ENCODE measurements around the gene GTF2A2.

Gene GTF2A2

DNA sequence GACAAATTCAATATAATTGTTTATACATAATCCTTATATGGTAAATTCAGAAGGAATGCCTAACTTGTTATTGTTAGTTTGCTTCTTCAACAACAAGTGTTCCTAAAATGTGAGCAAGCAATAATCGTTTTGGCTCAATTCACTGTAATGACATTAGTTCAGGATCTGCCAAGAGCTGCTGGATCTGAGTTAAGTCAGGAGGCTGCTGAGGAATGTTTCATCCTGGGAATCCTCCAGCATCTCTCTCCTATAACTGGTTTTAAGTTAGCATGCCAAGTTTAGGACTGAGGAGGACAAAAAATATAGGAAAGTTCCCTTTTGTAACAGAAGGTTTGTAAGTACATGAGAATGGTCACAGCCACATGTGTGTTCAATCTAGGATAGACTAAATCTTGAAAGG, 4.9 kb upstream of the GTF2A2 start:
- H3K27me3 ChIP-seq, result no peaks in the 10 kb centered on the region
- H3K4me1 ChIP-seq, result peaks cover 0 to 4% (median 0%) of the 10 kb centered on the region in 4 donors
- no peaks in the 10 kb centered on the region for H3K9me3 ChIP-seq
- no peak for DNase-seq
- no peak overlapping the region for H3K27ac ChIP-seq
- H3K4me3 ChIP-seq, result no peak overlapping the region
- intact Hi-C loops (cut with DNase I; ENCODE audit: low total_unique reads), result loop anchor here (5.0 kb wide), 1 partner anchor 670 kb away; no protein-coding TSS in a partner anchor
- TF ChIP-seq, protein P1, sequence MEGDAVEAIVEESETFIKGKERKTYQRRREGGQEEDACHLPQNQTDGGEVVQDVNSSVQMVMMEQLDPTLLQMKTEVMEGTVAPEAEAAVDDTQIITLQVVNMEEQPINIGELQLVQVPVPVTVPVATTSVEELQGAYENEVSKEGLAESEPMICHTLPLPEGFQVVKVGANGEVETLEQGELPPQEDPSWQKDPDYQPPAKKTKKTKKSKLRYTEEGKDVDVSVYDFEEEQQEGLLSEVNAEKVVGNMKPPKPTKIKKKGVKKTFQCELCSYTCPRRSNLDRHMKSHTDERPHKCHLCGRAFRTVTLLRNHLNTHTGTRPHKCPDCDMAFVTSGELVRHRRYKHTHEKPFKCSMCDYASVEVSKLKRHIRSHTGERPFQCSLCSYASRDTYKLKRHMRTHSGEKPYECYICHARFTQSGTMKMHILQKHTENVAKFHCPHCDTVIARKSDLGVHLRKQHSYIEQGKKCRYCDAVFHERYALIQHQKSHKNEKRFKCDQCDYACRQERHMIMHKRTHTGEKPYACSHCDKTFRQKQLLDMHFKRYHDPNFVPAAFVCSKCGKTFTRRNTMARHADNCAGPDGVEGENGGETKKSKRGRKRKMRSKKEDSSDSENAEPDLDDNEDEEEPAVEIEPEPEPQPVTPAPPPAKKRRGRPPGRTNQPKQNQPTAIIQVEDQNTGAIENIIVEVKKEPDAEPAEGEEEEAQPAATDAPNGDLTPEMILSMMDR (IDR thresholded peaks at IDR 0.05), result no peak
- peaks cover 36 to 55% (median 39%) of the 10 kb centered on the region in 3 donors for H3K36me3 ChIP-seq

DNA sequence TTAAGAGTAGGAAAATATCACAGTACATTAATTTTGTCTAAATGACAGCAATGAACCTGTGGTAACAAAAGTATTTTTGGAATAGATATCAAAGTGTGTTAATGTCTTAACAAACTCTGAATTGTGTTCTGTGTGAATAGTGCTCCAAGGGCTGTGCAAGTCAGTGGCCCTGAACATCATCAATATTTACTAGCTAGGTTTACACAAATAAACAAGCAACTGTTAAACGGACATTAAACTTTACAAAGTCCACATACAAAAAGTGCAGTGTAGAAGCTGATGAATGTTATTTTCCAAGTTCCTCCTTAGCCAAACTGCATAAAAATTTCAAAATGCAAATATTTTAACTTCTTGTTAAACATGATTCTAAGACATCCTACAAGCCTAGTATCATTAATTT, 2.1 kb upstream of the GTF2A2 start:
- Histone ChIP-seq H3K4me3 (no peak overlapping the region), H3K27ac (no peak overlapping the region), H3K36me3 (peaks cover 12 to 44% (median 22%) of the 10 kb centered on the region in 3 donors), H3K27me3 (no peaks in the 10 kb centered on the region), H3K9me3 (no peaks in the 10 kb centered on the region), H3K4me1 (peaks cover 0 to 26% (median 15%) of the 10 kb centered on the region in 4 donors)
- intact Hi-C loops (cut with DNase I; ENCODE audit: low total_unique reads), result no loop called here
- TF ChIP-seq, protein P1 (IDR thresholded peaks at IDR 0.05), result no peak
- DNase-seq, result no peak

DNA sequence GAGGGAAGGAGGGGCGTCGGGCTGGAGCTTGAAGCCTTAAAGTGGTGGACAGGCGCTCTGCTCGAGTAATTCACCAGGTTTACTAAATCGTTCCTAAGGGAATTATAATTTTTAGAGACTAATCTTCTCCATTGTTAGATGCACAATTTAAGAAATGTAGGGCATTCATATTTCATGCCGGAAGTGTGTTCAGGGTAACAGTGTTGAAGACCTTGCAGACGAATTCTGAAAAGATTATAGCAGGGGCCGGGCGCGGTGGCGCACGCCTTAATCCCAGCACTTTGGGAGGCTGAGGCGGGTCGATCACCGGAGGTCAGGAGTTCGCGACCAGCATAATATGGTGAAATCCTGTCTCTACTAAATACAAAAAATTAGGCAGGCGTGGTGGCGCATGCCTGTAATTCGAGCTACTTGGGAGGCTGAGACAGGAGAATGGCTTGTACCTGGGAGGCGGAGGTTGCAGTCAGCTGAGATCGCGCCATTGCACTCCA, 365 bp upstream of the GTF2A2 start:
- Histone ChIP-seq H3K4me3 (peak overlapping the region; percentile 92 to 97), H3K9me3 (no peaks in the 10 kb centered on the region), H3K27me3 (no peaks in the 10 kb centered on the region), H3K4me1 (peaks cover 0 to 26% (median 15%) of the 10 kb centered on the region in 4 donors), H3K27ac (peak overlapping the region; percentile 83 to 86), H3K36me3 (peaks cover 8 to 28% (median 13%) of the 10 kb centered on the region in 3 donors)
- intact Hi-C loops (cut with DNase I; ENCODE audit: low total_unique reads), result no loop called here
- TF ChIP-seq, protein P1 (IDR thresholded peaks at IDR 0.05), result no peak
- DNase-seq, result no peak

DNA sequence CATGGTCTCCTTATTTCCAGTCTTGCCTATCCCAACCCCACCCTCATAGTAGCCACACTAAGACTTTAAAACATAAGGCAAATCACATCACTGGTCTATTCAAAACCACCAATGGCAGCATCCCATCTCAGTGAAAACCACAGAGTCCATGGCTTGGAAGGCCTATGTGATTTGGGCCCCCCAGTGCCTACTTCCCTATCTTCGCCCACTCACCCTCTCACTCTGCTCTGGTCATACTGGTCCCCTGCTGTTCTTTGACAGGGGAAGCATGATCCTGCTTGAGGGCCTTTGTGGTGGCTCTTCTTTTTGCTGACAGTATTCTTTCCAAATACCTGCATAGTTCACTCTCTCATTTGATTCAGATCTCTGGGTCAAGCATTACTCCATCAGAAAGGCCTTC, 3.3 kb downstream of the GTF2A2 start:
- intact Hi-C loops (cut with DNase I; ENCODE audit: low total_unique reads), result no loop called here
- TF ChIP-seq, protein P1 (IDR thresholded peaks at IDR 0.05), result no peak
- Histone ChIP-seq H3K4me3 (no peak overlapping the region), H3K27me3 (no peaks in the 10 kb centered on the region), H3K9me3 (no peaks in the 10 kb centered on the region), H3K4me1 (peaks cover 0 to 26% (median 15%) of the 10 kb centered on the region in 4 donors), H3K27ac (no peak overlapping the region), H3K36me3 (peaks cover 17 to 44% (median 19%) of the 10 kb centered on the region in 3 donors)
- no peak for DNase-seq

DNA sequence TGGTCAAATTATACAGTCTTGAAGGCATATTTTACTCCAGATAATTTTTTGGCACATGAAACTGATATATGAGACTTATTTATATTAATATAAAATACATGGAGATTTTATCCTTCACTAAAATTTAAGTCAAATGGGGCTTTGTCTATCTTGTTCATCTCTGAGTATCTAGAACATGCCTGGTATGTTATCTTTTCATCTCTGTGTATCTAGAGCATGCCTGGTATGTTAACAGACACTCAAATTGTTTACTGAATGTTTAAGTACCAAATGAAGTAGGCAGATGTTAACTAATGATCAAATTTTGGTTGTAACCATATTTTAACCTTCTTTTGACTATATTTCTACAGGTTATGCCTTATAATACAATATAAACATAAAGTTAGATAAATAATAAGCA, 7.7 kb downstream of the GTF2A2 start:
- Histone ChIP-seq H3K4me1 (peaks cover 0 to 2% (median 0%) of the 10 kb centered on the region in 4 donors), H3K36me3 (peaks cover 31 to 66% (median 42%) of the 10 kb centered on the region in 3 donors), H3K4me3 (no peak overlapping the region), H3K27ac (no peak overlapping the region), H3K9me3 (no peaks in the 10 kb centered on the region), H3K27me3 (no peaks in the 10 kb centered on the region)
- intact Hi-C loops (cut with DNase I; ENCODE audit: low total_unique reads), result no loop called here
- no peak for DNase-seq
- TF ChIP-seq, protein P1 (IDR thresholded peaks at IDR 0.05), result no peak

DNA sequence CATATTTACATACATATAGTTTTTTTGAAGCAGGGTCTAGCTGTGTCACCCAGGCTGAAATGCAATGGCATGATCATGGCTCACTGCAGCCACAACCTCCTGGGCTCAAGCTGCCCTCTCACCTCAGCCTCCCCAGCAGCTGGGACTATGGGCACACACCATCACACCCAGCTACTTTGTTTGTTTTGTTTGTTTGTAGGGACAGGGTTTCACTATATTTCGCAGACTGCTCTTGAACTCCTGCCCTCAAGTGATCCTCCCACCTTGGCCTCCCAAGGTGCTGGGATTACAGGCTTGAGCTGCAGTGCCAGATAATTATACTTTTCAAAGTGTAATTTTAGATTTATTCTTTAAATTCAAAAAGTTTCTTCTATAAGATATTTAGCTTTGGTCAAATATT, 10.2 kb downstream of the GTF2A2 start:
- DNase-seq, result no peak
- H3K9me3 ChIP-seq, result no peaks in the 10 kb centered on the region
- TF ChIP-seq, protein P1 (IDR thresholded peaks at IDR 0.05), result no peak
- peaks cover 37 to 60% (median 50%) of the 10 kb centered on the region in 3 donors for H3K36me3 ChIP-seq
- no peak overlapping the region for H3K27ac ChIP-seq
- no peaks in the 10 kb centered on the region for H3K4me1 ChIP-seq
- intact Hi-C loops (cut with DNase I; ENCODE audit: low total_unique reads), result no loop called here
- H3K27me3 ChIP-seq, result no peaks in the 10 kb centered on the region
- no peak overlapping the region for H3K4me3 ChIP-seq
